Stimulated activated naive CD8-positive, alpha-beta T cell treated with anti-CD3 and anti-CD28 coated beads, Interleukin-15, amount 100 ng/mL, for 72 hours (primary cell): ENCODE measurements around the gene NPC1.
A peak's percentile ranks its signal among the peaks of the same experiment; 100 is the strongest.
"Not testable (repeated sequence)": the region's sequence is repeated elsewhere in the genome, so short reads cannot be mapped to it uniquely, and the experiment has no call there.

Source experiments
- ATAC-seq: fragments of 150-1000 bp; cut with Tn5 transposase; 2 replicates; pipeline ENCODE4 v1.10.0; 2021; ENCODE audit warnings: mild to moderate bottlenecking, moderate library complexity
- DNase-seq, 2 donors: peaks; one replicate each; pipeline ENCODE4 v3.0.0; 2021 to 2022
- H3K27ac Mint-ChIP-seq, 2 donors: one replicate each; pipeline ENCODE4 v1.8.0; 2022; ENCODE audit warnings: mild to moderate bottlenecking in 2 of 2, mixed read lengths in 2 of 2, moderate library complexity in 2 of 2
- H3K27me3 Mint-ChIP-seq: one replicate; pipeline ENCODE4 v1.8.0; 2022; ENCODE audit warnings: mixed read lengths
- H3K4me1 Mint-ChIP-seq: one replicate; pipeline ENCODE4 v1.8.0; 2022; ENCODE audit warnings: mild to moderate bottlenecking, mixed read lengths
- H3K4me3 Mint-ChIP-seq, 2 donors: one replicate each; pipeline ENCODE4 v1.8.0; 2022; ENCODE audit warnings: mild to moderate bottlenecking in 2 of 2, mixed read lengths in 2 of 2, moderate library complexity in 1 of 2
- H3K9me3 Mint-ChIP-seq, 2 donors: one replicate each; pipeline ENCODE4 v1.8.0; 2022; ENCODE audit warnings: mixed read lengths in 2 of 2

Gene NPC1

GRCh38 chr18:23587220-23587642 is 925 bp upstream of the NPC1 start:
- ATAC-seq, result no peak
- no peak for DNase-seq
- Mint-ChIP-seq H3K9me3 (no peaks in the 10 kb centered on the region), H3K4me3 (peak overlapping the region; percentile 90 to 94), H3K27me3 (no peaks in the 10 kb centered on the region), H3K27ac (peak overlapping the region; percentile 89 to 93), H3K4me1 (peaks cover 37% of the 10 kb centered on the region)

GRCh38 chr18:23585897-23586248 is 433 bp downstream of the NPC1 start:
- DNase-seq, result no peak
- H3K4me1 Mint-ChIP-seq, result peaks cover 40% of the 10 kb centered on the region

GRCh38 chr18:23585007-23585871 is 1.1 kb downstream of the NPC1 start:
- peak overlapping the region; percentile 90 to 94 for H3K4me3 Mint-ChIP-seq
- DNase-seq, result peak; percentile 12 to 21
- no peaks in the 10 kb centered on the region for H3K27me3 Mint-ChIP-seq
- no peaks in the 10 kb centered on the region for H3K9me3 Mint-ChIP-seq
- H3K27ac Mint-ChIP-seq, result peak overlapping the region; percentile 86 to 99
- ATAC-seq, result no peak
- H3K4me1 Mint-ChIP-seq, result peaks cover 46% of the 10 kb centered on the region

More at GRCh38 chr18:23585897-23586248, 433 bp downstream of the NPC1 start:
- ATAC-seq, result no peak
- peak overlapping the region; percentile 74 to 99 for H3K27ac Mint-ChIP-seq
- no peaks in the 10 kb centered on the region for H3K9me3 Mint-ChIP-seq
- H3K4me3 Mint-ChIP-seq, result peak overlapping the region; percentile 90 to 94
- H3K27me3 Mint-ChIP-seq, result no peaks in the 10 kb centered on the region

GRCh38 chr18:23584019-23584983 is 2.0 kb downstream of the NPC1 start:
- H3K9me3 Mint-ChIP-seq, result no peaks in the 10 kb centered on the region
- H3K4me3 Mint-ChIP-seq, result peak overlapping the region; percentile 90 to 94
- H3K27me3 Mint-ChIP-seq, result no peaks in the 10 kb centered on the region

GRCh38 chr18:23583071-23583865 is 3.0 kb downstream of the NPC1 start:
- no peak overlapping the region for H3K4me3 Mint-ChIP-seq
- no peak overlapping the region for H3K27ac Mint-ChIP-seq
- H3K4me1 Mint-ChIP-seq, result peaks cover 60% of the 10 kb centered on the region
- no peaks in the 10 kb centered on the region for H3K27me3 Mint-ChIP-seq
- no peak for DNase-seq
- no peaks in the 10 kb centered on the region for H3K9me3 Mint-ChIP-seq
- ATAC-seq, result no peak

More at GRCh38 chr18:23584019-23584983, 2.0 kb downstream of the NPC1 start:
- Mint-ChIP-seq H3K4me1 (peaks cover 50% of the 10 kb centered on the region), H3K27ac (peak overlapping the region in 1 of 2 donors; percentile 40)
- no peak for ATAC-seq
- DNase-seq, result no peak

- no peak for DNase-seq
- no peaks in the 10 kb centered on the region for H3K9me3 Mint-ChIP-seq
These were observed 5.5 kb downstream of the NPC1 start for GRCh38 chr18:23580677-23581367.

GRCh38 chr18:23578891-23579653 is 7.2 kb downstream of the NPC1 start:
- ATAC-seq, result no peak
- H3K27me3 Mint-ChIP-seq, result no peaks in the 10 kb centered on the region

More at GRCh38 chr18:23580677-23581367, 5.5 kb downstream of the NPC1 start:
- no peak overlapping the region for H3K4me3 Mint-ChIP-seq
- no peak overlapping the region for H3K27ac Mint-ChIP-seq
- H3K4me1 Mint-ChIP-seq, result peaks cover 58% of the 10 kb centered on the region
- no peak for ATAC-seq
- no peaks in the 10 kb centered on the region for H3K27me3 Mint-ChIP-seq

GRCh38 chr18:23578067-23578701 is 8.1 kb downstream of the NPC1 start:
- Mint-ChIP-seq H3K4me1 (peaks cover 56% of the 10 kb centered on the region), H3K4me3 (no peak overlapping the region), H3K27me3 (no peaks in the 10 kb centered on the region), H3K27ac (no peak overlapping the region), H3K9me3 (no peaks in the 10 kb centered on the region)
- no peak for ATAC-seq
- no peak for DNase-seq

More at GRCh38 chr18:23578891-23579653, 7.2 kb downstream of the NPC1 start:
- Mint-ChIP-seq H3K4me1 (peaks cover 56% of the 10 kb centered on the region), H3K9me3 (no peaks in the 10 kb centered on the region), H3K27ac (no peak overlapping the region), H3K4me3 (no peak overlapping the region)
- no peak for DNase-seq

- not testable (repeated sequence) for ATAC-seq, H3K9me3 Mint-ChIP-seq, DNase-seq, H3K4me3 Mint-ChIP-seq, H3K27me3 Mint-ChIP-seq, H3K27ac Mint-ChIP-seq
- peaks cover 53% of the 10 kb centered on the region for H3K4me1 Mint-ChIP-seq
These were observed 8.8 kb downstream of the NPC1 start for GRCh38 chr18:23577521-23577920.

- Mint-ChIP-seq H3K27ac (no peak overlapping the region), H3K9me3 (no peaks in the 10 kb centered on the region), H3K27me3 (no peaks in the 10 kb centered on the region), H3K4me3 (no peak overlapping the region), H3K4me1 (peaks cover 44% of the 10 kb centered on the region)
- no peak for DNase-seq
- no peak for ATAC-seq
These were observed 11.0 kb downstream of the NPC1 start for GRCh38 chr18:23575309-23575651.

GRCh38 chr18:23574611-23575308 is 11.5 kb downstream of the NPC1 start:
- no peaks in the 10 kb centered on the region for H3K27me3 Mint-ChIP-seq
- peak overlapping the region in 1 of 2 donors; percentile 50 for H3K4me3 Mint-ChIP-seq
- peaks cover 42% of the 10 kb centered on the region for H3K4me1 Mint-ChIP-seq
- no peak for ATAC-seq
- DNase-seq, result no peak
- H3K27ac Mint-ChIP-seq, result peak overlapping the region; percentile 42 to 75
- no peaks in the 10 kb centered on the region for H3K9me3 Mint-ChIP-seq

- DNase-seq (no peak), ATAC-seq (peak; percentile 70)
- Mint-ChIP-seq H3K4me3 (peak overlapping the region; percentile 42 to 50), H3K27ac (peak overlapping the region; percentile 12 to 75), H3K9me3 (no peaks in the 10 kb centered on the region), H3K4me1 (peaks cover 35% of the 10 kb centered on the region), H3K27me3 (no peaks in the 10 kb centered on the region)
These were observed 12.5 kb downstream of the NPC1 start for GRCh38 chr18:23573626-23574431.
